Placental epithelial cell (primary cell): ENCODE results near the gene OR2F2. TPM values are rescaled to one million over a fixed set of nuclear protein-coding genes. Genes with fewer than 3 reads are reported as not detected.

Experiments
- total RNA-seq: library from RNA; depleted of rRNA; stranded (reverse); fragments of >200 nt; gene quantifications from 2 replicates; pipeline ENCODE4 v1.2.3, GENCODE V29; 2012

The OR2F2 gene, protein sequence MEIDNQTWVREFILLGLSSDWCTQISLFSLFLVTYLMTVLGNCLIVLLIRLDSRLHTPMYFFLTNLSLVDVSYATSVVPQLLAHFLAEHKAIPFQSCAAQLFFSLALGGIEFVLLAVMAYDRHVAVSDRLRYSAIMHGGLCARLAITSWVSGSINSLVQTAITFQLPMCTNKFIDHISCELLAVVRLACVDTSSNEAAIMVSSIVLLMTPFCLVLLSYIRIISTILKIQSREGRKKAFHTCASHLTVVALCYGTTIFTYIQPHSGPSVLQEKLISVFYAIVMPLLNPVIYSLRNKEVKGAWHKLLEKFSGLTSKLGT
- not detected in 2 replicates for total RNA-seq

GRCh38 chr7:143934526-143935325 lies at the start of gene OR2F2:
Gene OR2F2, plus strand, starts transcription at chr7:143935233. Its CDS starts 0 bp downstream, at chr7:143935233.

GRCh38 chr7:143901668-143902331 lies 33.2 kb upstream of the OR2F2 start, which contains the start of gene TCAF1:
Gene TCAF1, minus strand, starts transcription at chr7:143902176. Its CDS starts 25,568 bp downstream, at chr7:143876608.

DNA sequence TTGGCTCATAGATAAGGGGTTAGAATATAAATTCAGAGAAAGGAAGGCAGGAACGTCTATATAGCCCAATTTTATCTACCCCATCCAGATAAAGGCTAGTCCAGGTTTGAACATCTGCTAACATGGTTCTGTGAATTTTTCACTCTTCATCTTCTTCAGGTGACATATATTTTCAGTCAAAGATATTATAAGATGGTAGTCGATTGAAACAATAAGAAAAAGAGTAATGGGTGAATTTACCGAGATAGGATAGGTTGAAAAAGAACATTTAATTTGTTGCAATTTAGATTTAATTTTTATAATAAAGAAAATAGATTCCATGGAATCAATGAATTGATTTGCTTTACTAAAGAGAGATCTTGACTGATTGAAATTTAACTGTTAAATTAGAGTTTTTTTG lies 19.5 kb downstream of the OR2F2 start, which contains the start of gene OR2F1:
Gene OR2F1 (plus strand): TSS at position 301 of the 400 bp plus-strand sequence. CDS start 5,127 bp downstream, outside the sequence.

Other genes starting within 250 kb of the OR2F2 start
- gene CTAGE6, start 177.5 kb upstream of the OR2F2 start, total RNA-seq = 0.54 and 5.9 TPM in 2 replicates
- 58.1 and 82.0 TPM in 2 replicates for gene TCAF1, start 33.1 kb upstream of the OR2F2 start, total RNA-seq
- gene OR2F1, start 19.6 kb downstream of the OR2F2 start, total RNA-seq = 0.11 TPM in 1 of 2 replicates, not detected in the other
- gene OR6B1, start 65.1 kb downstream of the OR2F2 start, total RNA-seq = not detected in 2 replicates
- not detected in 2 replicates for gene OR2A5, start 113.7 kb downstream of the OR2F2 start, total RNA-seq
- not detected in 2 replicates for gene OR2A25, start 134.6 kb downstream of the OR2F2 start, total RNA-seq
- not detected in 2 replicates for gene OR2A12, start 151.0 kb downstream of the OR2F2 start, total RNA-seq
- gene OR2A2, start 174.3 kb downstream of the OR2F2 start, total RNA-seq = not detected in 2 replicates
- gene OR2A14, start 187.9 kb downstream of the OR2F2 start, total RNA-seq = not detected in 2 replicates
- gene CTAGE4, start 248.2 kb downstream of the OR2F2 start, total RNA-seq = 4.7 and 10.6 TPM in 2 replicates